K562 (cell line): ENCODE measurements around the gene CNTFR. TPM values are rescaled to one million over a fixed set of nuclear protein-coding genes. Genes with fewer than 3 reads are reported as not detected.

Source experiments
- ATAC-seq: fragments of 200-7000 bp; cut with Tn5 transposase; 3 replicates; pipeline ENCODE4 v1.9.1; 2020; ENCODE audit warnings: moderate library complexity
- BruUV-seq: library from RNA; stranded (reverse); fragments of 400-500 nt; replicated peaks from 2 replicates; lab custom pipeline; 2021; lab: Mats Ljungman, UMichigan
- CTCF ChIA-PET: fragments of 300-600 bp; formaldehyde crosslinking; extraction: SDS; loops from one replicate; lab custom pipeline; 2021; ENCODE audit warnings: low intra/inter-chr PET ratio; lab: Yijun Ruan, JAX
- POLR2A ChIA-PET: fragments of 300-600, 350-650 bp; sonication (Branson Sonifier 250); formaldehyde crosslinking; extraction: SDS; loops from one replicate; lab custom pipeline; 2021; ENCODE audit warnings: antibody characterized with exemption, inconsistent platforms; lab: Yijun Ruan, JAX
- DNase-seq, 4 experiments: peaks; one replicate each; pipeline versions ENCODE4 v3.0.0 to v3.0.0-alpha.2; 2011 to 2018; ENCODE audit warnings: low spot score in 3 of 4, mixed read lengths in 3 of 4; ENCODE audit errors: extremely low read depth in 1 of 4
- FAIRE-seq: peaks from 2 replicates; lab custom pipeline; 2011; peaks lifted over from hg19 to GRCh38; lab: Jason Lieb, UNC
- H2AFZ ChIP-seq: 2 replicates; pipeline ENCODE4 v1.6.0; 2011; ENCODE audit warnings: low read depth, low read length, control low read depth, inconsistent platforms
- H3K27ac ChIP-seq: fragments of 200-600 bp; 3 replicates; pipeline ENCODE4 v1.8.0; 2011; ENCODE audit warnings: low read depth, mild to moderate bottlenecking, control low read depth, inconsistent platforms, low read length, moderate library complexity, mixed read lengths; ENCODE audit errors: extremely low read depth
- H3K27me3 ChIP-seq, 2 experiments: fragments of 300-600 bp in 1 of 2; 2 replicates in 1 of 2; 3 replicates in 1 of 2; pipeline versions ENCODE4 v1.6.0 to v1.8.0; 2011; ENCODE audit warnings: inconsistent platforms in 2 of 2, low read length in 2 of 2, mild to moderate bottlenecking in 1 of 2, mixed read lengths in 1 of 2, moderate library complexity in 1 of 2; ENCODE audit not compliant: control insufficient read depth in 2 of 2, insufficient read depth in 2 of 2
- H3K36me3 ChIP-seq: fragments of 300-600 bp; 3 replicates; pipeline ENCODE4 v1.8.0; 2011; ENCODE audit warnings: mild to moderate bottlenecking, low read length, inconsistent platforms; ENCODE audit not compliant: control insufficient read depth, insufficient read depth
- H3K4me1 ChIP-seq, 2 experiments: fragments of 200-600 bp in 1 of 2; replicated peaks in 1 of 2; 2 replicates in 1 of 2; 3 replicates in 1 of 2; pipeline versions ENCODE4 v1.5.1 to v1.8.0; 2011; ENCODE audit warnings: inconsistent platforms in 2 of 2, low read length in 2 of 2, mild to moderate bottlenecking in 1 of 2, mixed read lengths in 1 of 2, moderate library complexity in 1 of 2; ENCODE audit not compliant: control insufficient read depth in 2 of 2, insufficient read depth in 2 of 2
- H3K4me2 ChIP-seq: 2 replicates; pipeline ENCODE4 v1.6.1; 2011; ENCODE audit warnings: low read length, control low read depth, inconsistent platforms, mixed read lengths; ENCODE audit not compliant: insufficient read depth
- H3K4me3 ChIP-seq: fragments of 200-600 bp; sonication (generic), shearing (Covaris generic); 2 replicates; pipeline ENCODE4 v1.5.1; 2016; ENCODE audit warnings: control low read depth, inconsistent platforms
- H3K79me2 ChIP-seq: fragments of 200-600 bp; 3 replicates; pipeline ENCODE4 v1.8.0; 2011; ENCODE audit warnings: low read length, inconsistent platforms; ENCODE audit not compliant: control insufficient read depth, insufficient read depth
- H3K9ac ChIP-seq, 2 experiments: 2 replicates each; pipeline versions ENCODE4 v1.6.0 to v1.6.1; 2011; ENCODE audit warnings: low read depth in 2 of 2, low read length in 2 of 2, control low read depth in 1 of 2, inconsistent platforms in 1 of 2, mild to moderate bottlenecking in 1 of 2, mixed read lengths in 1 of 2; ENCODE audit not compliant: insufficient read depth in 1 of 2
- H3K9me1 ChIP-seq: one replicate; pipeline ENCODE4 v1.6.0; 2011; ENCODE audit warnings: inconsistent platforms, mild to moderate bottlenecking, low read length, moderate library complexity; ENCODE audit not compliant: control insufficient read depth, insufficient read depth
- H3K9me3 ChIP-seq: replicated peaks from 2 replicates; pipeline ENCODE4 v1.5.1; 2011; ENCODE audit warnings: low read depth, low read length, inconsistent platforms; ENCODE audit not compliant: control insufficient read depth, insufficient read depth
- H4K20me1 ChIP-seq: replicated peaks from 2 replicates; pipeline ENCODE4 v1.6.1; 2011; ENCODE audit warnings: low read length, inconsistent platforms, mixed read lengths; ENCODE audit not compliant: control insufficient read depth, insufficient read depth
- DEAF1 ChIP-seq: fragments of 450-650 bp; formaldehyde crosslinking; IDR thresholded peaks from 2 replicates; pipeline ENCODE4 v1.4.0; 2020; ENCODE audit warnings: mild to moderate bottlenecking, moderate library complexity
- E2F4 ChIP-seq: sonication (generic); formaldehyde crosslinking; IDR thresholded peaks from 2 replicates; pipeline ENCODE4 v1.8.0; 2022; ENCODE audit warnings: mild to moderate bottlenecking, low read depth, missing genetic modification reagents
- GABPA ChIP-seq: fragments of 200-800 bp; sonication (Bioruptor generic); conservative IDR thresholded peaks from 2 replicates; pipeline ENCODE4 v1.6.1; 2016; ENCODE audit warnings: low read depth, missing genetic modification characterization, missing compliant biosample characterization
- MTA1 ChIP-seq: fragments of 450-650 bp; IDR thresholded peaks from 2 replicates; pipeline ENCODE4 v1.6.1; 2017; ENCODE audit warnings: borderline replicate concordance
- PTTG1 ChIP-seq: fragments of 450-650 bp; IDR thresholded peaks from 2 replicates; pipeline ENCODE4 v1.6.1; 2016; ENCODE audit warnings: low read depth, mild to moderate bottlenecking, missing genetic modification characterization, missing compliant biosample characterization
- SAP30 ChIP-seq: fragments of 200-600 bp; sonication (generic); IDR thresholded peaks from 2 replicates; pipeline ENCODE4 v1.6.1; 2012; ENCODE audit warnings: borderline replicate concordance, low read depth, mild to moderate bottlenecking, moderate library complexity, low read length, control low read depth, inconsistent platforms; ENCODE audit not compliant: insufficient read depth, poor library complexity, severe bottlenecking
- TCF3 ChIP-seq: sonication (generic); formaldehyde crosslinking; IDR thresholded peaks from 2 replicates; pipeline ENCODE4 v1.4.0; 2020; ENCODE audit warnings: mild to moderate bottlenecking, missing genetic modification reagents
- ZFP36 ChIP-seq: fragments of 150-350 bp; IDR thresholded peaks from 2 replicates; pipeline ENCODE4 v1.6.1; 2018; ENCODE audit warnings: low read length, low read depth; ENCODE audit not compliant: partially characterized antibody
- ZNF639 ChIP-seq, 2 experiments: fragments of 200-800 bp in 1 of 2; sonication (Bioruptor generic) in 1 of 2; sonication (generic) in 1 of 2; formaldehyde crosslinking in 1 of 2; IDR thresholded peaks in 1 of 2; conservative IDR thresholded peaks in 1 of 2; 2 replicates each; pipeline versions ENCODE4 v1.5.0 to v1.6.1; 2016 to 2020; ENCODE audit warnings: missing compliant biosample characterization in 1 of 2, missing genetic modification characterization in 1 of 2, missing genetic modification reagents in 1 of 2
- ZNF699 ChIP-seq: fragments of 250-450 bp; sonication (Bioruptor Pico); IDR thresholded peaks from 2 replicates; pipeline ENCODE4 v1.8.0; 2021; ENCODE audit warnings: mild to moderate bottlenecking, moderate library complexity; ENCODE audit not compliant: insufficient replicate concordance
- WGBS: fragments of 100-300 bp; shearing (Covaris generic); methylation state at CpG from one replicate; pipeline ENCODE4 v1.1.6; 2016; ENCODE audit warnings: low coverage, mixed read lengths; ENCODE audit not compliant: insufficient coverage; ENCODE audit errors: missing lambda C conversion rate; 5-methylcytosine and 5-hydroxymethylcytosine counted together
- in situ Hi-C: fragments of 300-500 bp; cut with MboI; formaldehyde crosslinking; loops from 4 replicates; pipeline ENCODE4 v1.15.0; 2018; ENCODE audit warnings: inconsistent platforms, mixed read lengths
- intact Hi-C: fragments of 100-400 bp; cut with micrococcal nuclease; formaldehyde crosslinking; loops from 2 replicates; pipeline ENCODE4 v1.14.2; 2022
- polyA plus RNA-seq, 8 experiments: library from polyadenylated mRNA; depleted of rRNA in 4 of 8; stranded (reverse) in 5 of 8; unstranded in 3 of 8; fragments of >200 nt; fragmentation: Nextera tagmentation in 2 of 8; fragmentation: Illumina TruSeq in 1 of 8; extraction: Ambion mirVana in 2 of 8; extraction: Trizol in 1 of 8; gene quantifications; 2 replicates each; pipeline versions ENCODE4 v1.2.1 to v1.2.3, GENCODE V29; 2011 to 2014; ENCODE audit warnings: inconsistent platforms in 1 of 8, missing spikeins in 1 of 8
- total RNA-seq, 7 experiments: library from RNA; depleted of rRNA in 6 of 7; stranded (reverse); fragments of >200 nt in 6 of 7; fragmentation: Illumina TruSeq in 2 of 7; extraction: Trizol in 2 of 7; gene quantifications; 2 replicates each; pipeline versions ENCODE4 v1.2.1 to v1.2.3, GENCODE V29; 2011 to 2021; ENCODE audit warnings: low replicate concordance in 1 of 7

CNTFR gene
- total and polyA plus RNA-seq, 9 of the 15 experiments (the other 6 are each of a cell fraction or from before 2014, with no cell fraction given) = not detected

- TF ChIP-seq DEAF1 = no peak
- no peak for TF ChIP-seq ZNF639 (CRISPR knock-in tag; conservative IDR thresholded peaks at IDR 0.05 in 1 of 2, IDR thresholded peaks at IDR 0.05 in 1 of 2)
- TF ChIP-seq MTA1 = no peak
- TF ChIP-seq, all 486 proteins: peak for 2
Observed at GRCh38 chr9:34559624-34560455, 29.7 kb downstream of the CNTFR start (continued).

DNA sequence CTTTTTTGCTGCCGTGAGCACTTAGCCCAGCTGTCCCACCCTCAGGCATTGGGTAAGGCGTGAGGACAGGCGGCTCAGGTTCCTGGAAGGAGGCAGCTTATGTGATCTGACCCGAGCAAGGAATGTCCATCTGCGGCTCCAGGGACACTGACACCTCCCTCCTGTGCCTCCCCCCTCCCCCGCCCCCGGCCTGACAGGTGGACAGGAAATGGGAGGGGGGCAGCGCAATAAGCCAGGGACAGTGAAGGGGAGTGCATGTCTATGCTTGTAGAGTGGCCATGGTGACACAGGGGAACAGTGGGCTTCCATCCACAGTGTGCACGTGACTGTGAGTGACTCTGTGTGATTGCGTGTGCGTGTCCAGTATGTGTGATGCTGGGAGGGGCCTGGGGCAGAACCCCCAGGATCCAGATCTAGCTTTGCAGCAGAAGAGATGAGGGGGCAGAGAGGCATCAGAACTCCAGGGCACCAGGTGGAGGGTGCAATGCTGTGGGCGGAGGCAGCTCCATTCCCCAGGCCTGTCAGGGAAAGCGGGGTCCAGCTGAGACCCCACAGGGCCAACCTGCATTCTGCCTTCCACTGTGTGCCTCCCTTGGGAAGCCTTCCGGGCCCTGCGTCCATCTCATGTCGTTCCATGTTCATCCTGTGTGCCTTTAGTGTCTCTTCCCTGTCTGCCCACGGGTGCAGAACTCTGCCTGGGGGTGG, 30.5 kb downstream of the CNTFR start:
- Histone ChIP-seq H3K9me1 (no peaks in the 10 kb centered on the region), H3K9ac (no peak overlapping the region), H3K79me2 (no peaks in the 10 kb centered on the region), H3K4me1 (peaks cover 0 to 8% of the 10 kb centered on the region in 2 experiments; a peak in 2 of 5 replicates), H3K4me3 (no peak overlapping the region), H3K27ac (no peak overlapping the region), H2AFZ (no peak overlapping the region), H3K9me3 (no peaks in the 10 kb centered on the region), H3K36me3 (no peaks in the 10 kb centered on the region), H3K4me2 (no peak overlapping the region), H4K20me1 (no peaks in the 10 kb centered on the region; the same call in 1 of the 2 replicates), H3K27me3 (peaks cover 0 to 48% of the 10 kb centered on the region in 2 experiments; a peak in 4 of 5 replicates)
- in situ Hi-C loops = no loop called here
- ChIA-PET POLR2A (interaction anchor here (0.6 to 1.2 kb wide), 2 partner anchors 21 to 63 kb away, joined by 3 to 4 read pairs; no protein-coding TSS in a partner anchor), CTCF (no interaction called here)
- no TSS peak for BruUV-seq
- DNase-seq (no peak), FAIRE-seq (no peak), ATAC-seq (no peak)
- TF ChIP-seq GABPA (no peak), E2F4 (CRISPR knock-in tag) (no peak), ZNF699 (CRISPR knock-in tag) (no peak), TCF3 (CRISPR knock-in tag) (no peak), SAP30 (no peak), ZFP36 (no peak), PTTG1 (no peak)
- intact Hi-C loops = no loop called here
- 6% methylated on average over 13 of the region's 17 CpGs for WGBS
